ENCODE measurements around the gene LILRA6.
"Not testable (repeated sequence)": the region's sequence is repeated elsewhere in the genome, so short reads cannot be mapped to it uniquely, and the experiment has no call there.

Gene LILRA6

GRCh38 chr19:54219702-54220101 lies 22.9 kb downstream of the LILRA6 start:
- H3K36me3 ChIP-seq (ENCODE audit: control insufficient read depth, insufficient read depth, low read length); H3K9ac ChIP-seq (ENCODE audit: low read length); H3K27ac ChIP-seq (ENCODE audit: low read depth, low read length); H3K27me3 ChIP-seq (ENCODE audit: control insufficient read depth, insufficient read depth, low read length); H3K4me1 ChIP-seq (ENCODE audit: control insufficient read depth, insufficient read depth, low read length); H3K4me3 ChIP-seq (ENCODE audit: low read length): not testable (repeated sequence)

DNA sequence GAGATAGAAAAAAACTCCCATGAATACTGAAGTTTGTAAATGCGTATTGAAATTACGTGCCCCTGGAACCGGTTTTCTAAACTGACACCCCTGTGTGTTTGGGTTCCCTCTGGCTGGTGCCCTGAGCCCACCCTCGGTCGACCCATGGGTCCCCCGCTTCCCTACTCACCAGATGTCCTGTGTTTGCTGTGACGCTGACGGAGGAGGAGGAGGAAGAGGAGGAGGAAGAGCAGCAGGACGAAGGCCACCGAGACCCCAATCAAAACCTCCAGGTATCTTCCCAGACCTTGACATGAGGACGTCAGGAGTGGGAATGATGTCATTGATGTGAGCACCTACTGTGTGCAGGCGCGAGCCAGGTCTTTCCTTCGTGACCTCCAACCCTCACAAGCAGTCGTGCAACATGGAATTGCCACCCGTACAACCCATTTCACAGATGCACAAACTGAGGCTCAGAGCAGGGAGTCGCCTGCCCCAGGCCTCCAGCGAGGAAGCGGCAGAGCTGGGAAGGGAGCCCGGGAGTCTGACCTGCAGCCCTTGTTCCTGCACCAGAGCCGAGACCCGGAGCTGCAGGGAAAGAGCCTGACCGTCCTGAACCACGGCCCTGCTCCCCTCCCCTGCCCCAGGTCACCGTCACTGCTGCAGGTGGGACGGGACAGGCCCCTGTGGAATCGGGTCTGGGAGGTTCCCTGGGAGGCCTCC lies 23.5 kb downstream of the LILRA6 start:
- no peaks in the 10 kb centered on the region for H3K4me1 ChIP-seq (ENCODE audit: control insufficient read depth, insufficient read depth, low read length)

GRCh38 chr19:54218259-54218658 lies 24.3 kb downstream of the LILRA6 start:
- no peaks in the 10 kb centered on the region for H3K36me3 ChIP-seq (ENCODE audit: control insufficient read depth, insufficient read depth, low read length)
- H3K4me1 ChIP-seq (ENCODE audit: control insufficient read depth, insufficient read depth, low read length): no peaks in the 10 kb centered on the region
- no peak overlapping the region for H3K9ac ChIP-seq (ENCODE audit: low read length)
- H3K4me3 ChIP-seq (ENCODE audit: low read length): no peak overlapping the region
- no peak overlapping the region for H3K27ac ChIP-seq (ENCODE audit: low read depth, low read length)
- H3K27me3 ChIP-seq (ENCODE audit: control insufficient read depth, insufficient read depth, low read length): no peaks in the 10 kb centered on the region

More for the DNA sequence above, 23.5 kb downstream of the LILRA6 start:
- H3K36me3 ChIP-seq (ENCODE audit: control insufficient read depth, insufficient read depth, low read length): no peaks in the 10 kb centered on the region
- H3K27me3 ChIP-seq (ENCODE audit: control insufficient read depth, insufficient read depth, low read length): no peaks in the 10 kb centered on the region
- H3K4me3 ChIP-seq (ENCODE audit: low read length): no peak overlapping the region
- no peak overlapping the region for H3K27ac ChIP-seq (ENCODE audit: low read depth, low read length)
- H3K9ac ChIP-seq (ENCODE audit: low read length): no peak overlapping the region

DNA sequence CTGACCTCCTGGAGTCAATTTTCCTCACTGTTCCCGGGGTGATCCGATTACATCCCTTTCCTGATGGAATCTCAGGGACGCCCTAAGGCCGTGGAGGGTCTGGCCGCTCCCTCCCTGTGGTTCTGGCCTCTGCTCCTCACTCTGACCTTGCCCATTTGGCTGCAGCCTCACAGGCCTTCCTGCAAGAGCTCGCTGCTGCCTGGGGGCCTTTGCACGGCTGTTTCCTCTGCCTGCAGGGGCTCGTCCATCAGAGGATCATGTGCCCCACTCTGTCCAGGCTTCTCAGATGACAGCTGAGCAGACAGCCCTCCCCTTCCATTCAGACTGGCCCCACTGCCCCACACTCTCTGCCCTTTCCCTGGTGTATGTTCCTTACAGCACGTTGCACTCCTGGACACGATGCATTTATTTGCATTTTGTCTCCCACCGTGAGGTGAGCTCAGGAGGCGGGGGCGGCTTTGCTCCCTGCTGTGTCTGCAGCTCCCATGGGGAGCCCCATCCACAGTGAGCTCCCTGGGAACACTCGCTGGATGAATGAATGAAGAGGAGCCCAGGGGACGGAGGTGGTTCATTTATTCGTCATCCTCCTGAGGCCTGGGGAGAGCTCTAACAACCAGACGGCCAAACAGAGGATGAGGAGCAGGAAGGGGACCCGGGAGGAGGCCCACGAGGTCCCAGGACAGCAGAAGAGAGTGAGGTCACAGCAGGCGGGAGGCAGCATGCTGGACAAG lies 24.9 kb downstream of the LILRA6 start:
- not testable (repeated sequence) for H3K4me1 ChIP-seq (ENCODE audit: control insufficient read depth, insufficient read depth, low read length); H3K36me3 ChIP-seq (ENCODE audit: control insufficient read depth, insufficient read depth, low read length); H3K9ac ChIP-seq (ENCODE audit: low read length); H3K27me3 ChIP-seq (ENCODE audit: control insufficient read depth, insufficient read depth, low read length); H3K27ac ChIP-seq (ENCODE audit: low read depth, low read length); H3K4me3 ChIP-seq (ENCODE audit: low read length)

- no peaks in the 10 kb centered on the region for H3K27me3 ChIP-seq (ENCODE audit: control insufficient read depth, insufficient read depth, low read length)
- no peak overlapping the region for H3K9ac ChIP-seq (ENCODE audit: low read length)
- H3K4me1 ChIP-seq (ENCODE audit: control insufficient read depth, insufficient read depth, low read length): no peaks in the 10 kb centered on the region
- no peak overlapping the region for H3K27ac ChIP-seq (ENCODE audit: low read depth, low read length)
- H3K36me3 ChIP-seq (ENCODE audit: control insufficient read depth, insufficient read depth, low read length): no peaks in the 10 kb centered on the region
- H3K4me3 ChIP-seq (ENCODE audit: low read length): no peak overlapping the region
Measured at GRCh38 chr19:54216869-54217268, 25.7 kb downstream of the LILRA6 start.

DNA sequence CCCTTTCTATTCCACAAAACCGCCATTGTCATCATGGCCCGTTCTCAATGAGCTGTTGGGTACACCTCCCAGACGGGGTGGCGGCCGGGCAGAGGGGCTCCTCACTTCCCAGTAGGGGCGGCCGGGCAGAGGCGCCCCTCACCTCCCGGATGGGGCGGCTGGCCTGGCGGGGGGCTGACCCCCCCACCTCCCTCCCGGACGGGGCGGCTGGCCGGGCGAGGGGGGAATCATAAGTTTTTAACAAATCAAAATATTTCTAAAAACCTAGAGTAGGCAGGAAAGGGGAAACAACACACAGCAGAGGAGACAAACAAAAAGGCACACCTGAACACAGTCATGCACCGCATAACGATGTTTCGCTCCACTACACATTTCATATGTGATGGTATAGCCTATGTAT lies 27.9 kb downstream of the LILRA6 start:
- H3K36me3 ChIP-seq (ENCODE audit: control insufficient read depth, insufficient read depth, low read length); H3K27ac ChIP-seq (ENCODE audit: low read depth, low read length); H3K4me1 ChIP-seq (ENCODE audit: control insufficient read depth, insufficient read depth, low read length); H3K9ac ChIP-seq (ENCODE audit: low read length); H3K4me3 ChIP-seq (ENCODE audit: low read length); H3K27me3 ChIP-seq (ENCODE audit: control insufficient read depth, insufficient read depth, low read length): not testable (repeated sequence)

DNA sequence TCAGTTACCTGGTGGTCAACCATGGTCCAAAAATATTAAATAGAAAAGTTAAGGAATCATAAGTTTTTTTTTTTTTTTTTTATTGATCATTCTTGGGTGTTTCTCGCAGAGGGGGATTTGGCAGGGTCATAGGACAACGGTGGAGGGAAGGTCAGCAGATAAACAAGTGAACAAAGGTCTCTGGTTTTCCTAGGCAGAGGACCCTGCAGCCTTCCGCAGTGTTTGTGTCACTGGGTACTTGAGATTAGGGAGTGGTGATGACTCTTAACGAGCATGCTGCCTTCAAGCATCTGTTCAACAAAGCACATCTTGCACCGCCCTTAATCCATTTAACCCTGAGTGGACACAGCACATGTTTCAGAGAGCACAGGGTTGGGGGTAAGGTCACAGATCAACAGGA lies 28.4 kb downstream of the LILRA6 start:
- H3K27ac ChIP-seq (ENCODE audit: low read depth, low read length); H3K4me3 ChIP-seq (ENCODE audit: low read length); H3K27me3 ChIP-seq (ENCODE audit: control insufficient read depth, insufficient read depth, low read length); H3K36me3 ChIP-seq (ENCODE audit: control insufficient read depth, insufficient read depth, low read length); H3K9ac ChIP-seq (ENCODE audit: low read length): not testable (repeated sequence)
- H3K4me1 ChIP-seq (ENCODE audit: control insufficient read depth, insufficient read depth, low read length): peaks cover 11% of the 10 kb centered on the region

GRCh38 chr19:54211235-54211634 lies 31.4 kb downstream of the LILRA6 start:
- H3K36me3 ChIP-seq (ENCODE audit: control insufficient read depth, insufficient read depth, low read length): peaks cover 16% of the 10 kb centered on the region
- no peaks in the 10 kb centered on the region for H3K27me3 ChIP-seq (ENCODE audit: control insufficient read depth, insufficient read depth, low read length)
- no peak overlapping the region for H3K9ac ChIP-seq (ENCODE audit: low read length)
- no peak overlapping the region for H3K4me3 ChIP-seq (ENCODE audit: low read length)
- H3K4me1 ChIP-seq (ENCODE audit: control insufficient read depth, insufficient read depth, low read length): peaks cover 19% of the 10 kb centered on the region
- no peak overlapping the region for H3K27ac ChIP-seq (ENCODE audit: low read depth, low read length)

GRCh38 chr19:54209811-54210494 lies 32.6 kb downstream of the LILRA6 start:
- Histone ChIP-seq H3K27me3 (ENCODE audit: control insufficient read depth, insufficient read depth, low read length) (no peaks in the 10 kb centered on the region), H3K27ac (ENCODE audit: low read depth, low read length) (peak overlapping the region; percentile 19), H3K36me3 (ENCODE audit: control insufficient read depth, insufficient read depth, low read length) (peaks cover 21% of the 10 kb centered on the region), H3K4me1 (ENCODE audit: control insufficient read depth, insufficient read depth, low read length) (peaks cover 19% of the 10 kb centered on the region), H3K4me3 (ENCODE audit: low read length) (peak overlapping the region; percentile 35), H3K9ac (ENCODE audit: low read length) (peak overlapping the region; percentile 56)

DNA sequence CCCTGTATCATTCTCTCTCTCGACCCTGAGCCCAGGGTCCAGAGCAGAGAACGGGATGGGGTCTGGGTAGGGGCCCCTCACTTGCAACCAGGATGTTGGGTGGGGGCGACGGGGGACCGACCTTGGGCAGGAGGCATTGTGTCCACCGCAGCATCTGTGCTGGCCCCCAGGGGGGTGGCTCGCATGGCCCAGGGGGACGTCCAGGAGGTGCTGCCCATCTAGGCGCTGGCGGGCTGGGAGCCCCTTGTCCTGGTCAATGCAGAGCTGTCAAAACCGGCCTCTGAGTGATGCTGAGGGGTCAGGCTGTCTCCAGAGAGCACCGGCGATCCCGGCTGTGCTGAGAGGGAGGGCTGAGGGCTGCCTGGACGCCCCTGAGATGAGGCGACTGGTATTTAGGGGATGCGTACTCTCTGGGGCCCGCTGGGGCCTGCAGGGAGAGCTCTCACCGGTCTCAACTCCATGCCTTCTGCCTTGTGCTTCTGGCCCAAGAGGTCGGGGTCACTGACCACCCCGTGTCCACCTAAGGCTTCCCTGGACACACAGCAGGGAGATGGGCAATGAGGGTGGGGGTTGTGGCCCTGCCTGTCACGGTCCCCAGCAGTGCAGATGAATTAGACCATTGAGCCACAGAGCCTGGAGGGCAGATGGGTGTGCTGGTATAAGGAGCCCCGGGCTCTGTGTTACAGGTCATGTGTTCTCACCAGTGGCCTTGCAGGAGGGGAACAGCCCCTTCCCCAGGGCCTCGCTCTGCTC lies 33.4 kb downstream of the LILRA6 start:
- H3K36me3 ChIP-seq (ENCODE audit: control insufficient read depth, insufficient read depth, low read length): peaks cover 24% of the 10 kb centered on the region
- H3K9ac ChIP-seq (ENCODE audit: low read length): no peak overlapping the region
- no peaks in the 10 kb centered on the region for H3K27me3 ChIP-seq (ENCODE audit: control insufficient read depth, insufficient read depth, low read length)
- no peak overlapping the region for H3K4me3 ChIP-seq (ENCODE audit: low read length)
- H3K4me1 ChIP-seq (ENCODE audit: control insufficient read depth, insufficient read depth, low read length): peaks cover 19% of the 10 kb centered on the region
- H3K27ac ChIP-seq (ENCODE audit: low read depth, low read length): peak overlapping the region; percentile 19

- peaks cover 19% of the 10 kb centered on the region for H3K4me1 ChIP-seq (ENCODE audit: control insufficient read depth, insufficient read depth, low read length)
- no peak overlapping the region for H3K9ac ChIP-seq (ENCODE audit: low read length)
- peak overlapping the region; percentile 19 for H3K27ac ChIP-seq (ENCODE audit: low read depth, low read length)
- no peaks in the 10 kb centered on the region for H3K27me3 ChIP-seq (ENCODE audit: control insufficient read depth, insufficient read depth, low read length)
- H3K4me3 ChIP-seq (ENCODE audit: low read length): no peak overlapping the region
- H3K36me3 ChIP-seq (ENCODE audit: control insufficient read depth, insufficient read depth, low read length): peaks cover 24% of the 10 kb centered on the region
Measured at GRCh38 chr19:54208784-54209057, 33.9 kb downstream of the LILRA6 start.

DNA sequence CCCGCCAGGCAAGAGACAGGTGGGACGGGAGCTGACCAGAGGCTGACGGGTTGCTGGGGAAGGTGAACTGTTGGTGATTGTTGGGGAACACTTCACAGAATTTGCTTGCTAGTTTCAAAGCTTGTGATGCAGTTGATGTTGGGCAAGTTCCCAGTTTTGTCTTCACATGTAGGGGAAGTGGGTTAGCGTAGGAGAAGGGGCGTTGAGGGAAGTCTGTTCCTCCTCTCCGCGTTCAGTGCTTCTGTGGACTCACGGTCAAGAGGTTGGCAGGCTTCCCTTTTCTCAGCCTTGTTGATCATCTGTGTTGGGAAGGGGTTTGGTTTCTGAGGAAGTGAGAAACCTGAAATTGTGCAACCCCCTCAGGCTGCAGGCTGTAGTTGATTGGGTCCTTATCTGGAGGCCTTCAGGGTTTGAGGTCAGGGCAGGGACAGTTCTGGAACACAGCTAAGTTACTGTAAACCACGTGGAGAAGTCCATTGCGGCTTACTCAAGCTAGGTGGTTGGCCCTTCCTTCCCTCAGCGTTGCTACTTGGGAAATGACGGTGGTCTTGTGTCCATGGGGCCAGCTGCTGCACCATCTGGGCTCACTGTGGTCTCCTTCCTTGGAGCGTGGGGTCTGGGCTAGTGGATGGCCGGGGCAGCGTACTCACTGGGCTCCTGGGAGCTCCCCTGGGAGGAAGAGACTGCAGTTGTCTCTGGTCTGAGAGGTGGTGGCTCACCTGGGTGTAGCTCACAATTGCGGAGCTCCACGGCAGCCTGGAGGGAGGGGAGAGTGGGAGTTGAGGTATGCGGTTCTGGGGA lies 34.4 kb downstream of the LILRA6 start:
- no peak overlapping the region for H3K9ac ChIP-seq (ENCODE audit: low read length)
- peak overlapping the region; percentile 38 for H3K27ac ChIP-seq (ENCODE audit: low read depth, low read length)
- H3K36me3 ChIP-seq (ENCODE audit: control insufficient read depth, insufficient read depth, low read length): peaks cover 24% of the 10 kb centered on the region
- no peaks in the 10 kb centered on the region for H3K27me3 ChIP-seq (ENCODE audit: control insufficient read depth, insufficient read depth, low read length)
- H3K4me3 ChIP-seq (ENCODE audit: low read length): no peak overlapping the region
- peaks cover 20% of the 10 kb centered on the region for H3K4me1 ChIP-seq (ENCODE audit: control insufficient read depth, insufficient read depth, low read length)
